OCI-LY7 (cell line): ENCODE measurements around the gene RBM19. TPM values are rescaled to one million over a fixed set of nuclear protein-coding genes. Genes with fewer than 3 reads are reported as not detected.

Experiments used
- BruUV-seq: library from RNA; stranded (reverse); fragments of 400-500 nt; replicated peaks from 2 replicates; lab custom pipeline; 2021; lab: Mats Ljungman, UMichigan
- CTCF ChIA-PET: fragments of 300-600 bp; sonication (Branson Sonifier 250); formaldehyde crosslinking; loops from one replicate; lab custom pipeline; 2022; ENCODE audit warnings: antibody characterized with exemption; ENCODE audit not compliant: unreplicated experiment; lab: Charles Lee
- POLR2A ChIA-PET: fragments of 300-600 bp; sonication (Branson Sonifier 250); formaldehyde crosslinking; loops from one replicate; lab custom pipeline; 2022; ENCODE audit warnings: antibody characterized with exemption; lab: Charles Lee
- DNase-seq: peaks from one replicate; pipeline ENCODE4 v3.0.0-alpha.2; 2015; ENCODE audit warnings: low spot score
- H2AFZ ChIP-seq: fragments of 200-600 bp; sonication (generic), shearing (Covaris generic); 2 replicates; pipeline ENCODE4 v1.6.1; 2014; ENCODE audit warnings: mild to moderate bottlenecking, antibody characterized with exemption, low read length, moderate library complexity
- H3K27ac ChIP-seq: fragments of 200-600 bp; sonication (generic); 2 replicates; pipeline ENCODE4 v1.5.1; 2014; ENCODE audit warnings: mixed run types, low read depth, mild to moderate bottlenecking, moderate library complexity, low read length, inconsistent platforms; ENCODE audit not compliant: poor library complexity, severe bottlenecking
- H3K36me3 ChIP-seq: fragments of 200-600 bp; sonication (generic); 2 replicates; pipeline ENCODE4 v1.6.1; 2014; ENCODE audit warnings: mild to moderate bottlenecking, antibody characterized with exemption, low read length, moderate library complexity, mixed read lengths; ENCODE audit not compliant: insufficient read depth
- H3K4me1 ChIP-seq: fragments of 200-600 bp; sonication (generic); 2 replicates; pipeline ENCODE4 v1.5.1; 2014; ENCODE audit warnings: mild to moderate bottlenecking, low read length; ENCODE audit not compliant: insufficient read depth, poor library complexity, severe bottlenecking
- H3K4me2 ChIP-seq: fragments of 200-600 bp; sonication (generic); 2 replicates; pipeline ENCODE4 v1.6.1; 2014; ENCODE audit warnings: mild to moderate bottlenecking, low read length
- H3K4me3 ChIP-seq: fragments of 200-600 bp; sonication (generic); 2 replicates; pipeline ENCODE4 v1.5.1; 2014; ENCODE audit warnings: mild to moderate bottlenecking, low read depth, low read length; ENCODE audit not compliant: poor library complexity, severe bottlenecking
- H3K79me2 ChIP-seq: fragments of 200-600 bp; sonication (generic); 2 replicates; pipeline ENCODE4 v1.6.1; 2016; ENCODE audit warnings: low read depth, mild to moderate bottlenecking, low read length, moderate library complexity, mixed read lengths; ENCODE audit not compliant: insufficient read depth
- H3K9me2 ChIP-seq: fragments of 200-600 bp; sonication (generic); 2 replicates; pipeline ENCODE4 v1.6.1; 2016; ENCODE audit warnings: mild to moderate bottlenecking, low read length, mixed read lengths; ENCODE audit not compliant: insufficient read depth
- H3K9me3 ChIP-seq: fragments of 200-600 bp; sonication (generic); 2 replicates; pipeline ENCODE4 v1.6.1; 2014; ENCODE audit warnings: mild to moderate bottlenecking, mixed run types, low read length, mixed read lengths
- H4K20me1 ChIP-seq: fragments of 200-600 bp; sonication (generic); 2 replicates; pipeline ENCODE4 v1.6.1; 2014; ENCODE audit warnings: mild to moderate bottlenecking, antibody characterized with exemption, low read length, moderate library complexity, mixed read lengths; ENCODE audit not compliant: insufficient read depth
- EZH2phosphoT487 ChIP-seq: fragments of 200-600 bp; sonication (generic); IDR thresholded peaks from 2 replicates; pipeline ENCODE4 v1.6.1; 2018; ENCODE audit warnings: low read depth, borderline replicate concordance, mild to moderate bottlenecking, mixed run types, antibody characterized with exemption, low read length, moderate library complexity, mixed read lengths
- intact Hi-C: fragments of 100-400 bp; cut with micrococcal nuclease; formaldehyde crosslinking; loops from one replicate; pipeline ENCODE4 v1.10.0; 2022; ENCODE audit not compliant: unreplicated experiment
- total RNA-seq, 2 experiments: library from RNA; depleted of rRNA in 1 of 2; stranded (reverse); fragments of >200 nt in 1 of 2; shearing (Covaris generic) in 1 of 2; gene quantifications; 2 replicates each; pipeline ENCODE4 v1.2.3, GENCODE V29; 2014 to 2022
- TF ChIP-seq, protein P1 (sequence below): fragments of 200-600 bp; sonication (generic); conservative IDR thresholded peaks from 2 replicates; pipeline ENCODE4 v1.5.1; 2014; ENCODE audit warnings: mild to moderate bottlenecking, antibody characterized with exemption, low read length, moderate library complexity, mixed read lengths

The RBM19 gene
- total RNA-seq, 2 experiments from 2014 or later, result 37.8 to 46.2 TPM

GRCh38 chr12:113892556-113892955 is 73.6 kb downstream of the RBM19 start:
- Histone ChIP-seq H3K4me2 (no peak overlapping the region), H2AFZ (no peak overlapping the region), H3K79me2 (no peaks in the 10 kb centered on the region), H3K9me2 (no peaks in the 10 kb centered on the region), H3K4me1 (no peaks in the 10 kb centered on the region), H3K27ac (no peak overlapping the region), H4K20me1 (no peaks in the 10 kb centered on the region), H3K9me3 (no peaks in the 10 kb centered on the region), H3K36me3 (no peaks in the 10 kb centered on the region), H3K4me3 (no peak overlapping the region)
- CTCF ChIA-PET, result no interaction called here
- POLR2A ChIA-PET, result no interaction called here
- intact Hi-C loops, result no loop called here
- TF ChIP-seq EZH2phosphoT487, result no peak
- TF ChIP-seq, protein P1, sequence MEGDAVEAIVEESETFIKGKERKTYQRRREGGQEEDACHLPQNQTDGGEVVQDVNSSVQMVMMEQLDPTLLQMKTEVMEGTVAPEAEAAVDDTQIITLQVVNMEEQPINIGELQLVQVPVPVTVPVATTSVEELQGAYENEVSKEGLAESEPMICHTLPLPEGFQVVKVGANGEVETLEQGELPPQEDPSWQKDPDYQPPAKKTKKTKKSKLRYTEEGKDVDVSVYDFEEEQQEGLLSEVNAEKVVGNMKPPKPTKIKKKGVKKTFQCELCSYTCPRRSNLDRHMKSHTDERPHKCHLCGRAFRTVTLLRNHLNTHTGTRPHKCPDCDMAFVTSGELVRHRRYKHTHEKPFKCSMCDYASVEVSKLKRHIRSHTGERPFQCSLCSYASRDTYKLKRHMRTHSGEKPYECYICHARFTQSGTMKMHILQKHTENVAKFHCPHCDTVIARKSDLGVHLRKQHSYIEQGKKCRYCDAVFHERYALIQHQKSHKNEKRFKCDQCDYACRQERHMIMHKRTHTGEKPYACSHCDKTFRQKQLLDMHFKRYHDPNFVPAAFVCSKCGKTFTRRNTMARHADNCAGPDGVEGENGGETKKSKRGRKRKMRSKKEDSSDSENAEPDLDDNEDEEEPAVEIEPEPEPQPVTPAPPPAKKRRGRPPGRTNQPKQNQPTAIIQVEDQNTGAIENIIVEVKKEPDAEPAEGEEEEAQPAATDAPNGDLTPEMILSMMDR, result no peak
- BruUV-seq, result no TSS peak
- DNase-seq, result no peak

DNA sequence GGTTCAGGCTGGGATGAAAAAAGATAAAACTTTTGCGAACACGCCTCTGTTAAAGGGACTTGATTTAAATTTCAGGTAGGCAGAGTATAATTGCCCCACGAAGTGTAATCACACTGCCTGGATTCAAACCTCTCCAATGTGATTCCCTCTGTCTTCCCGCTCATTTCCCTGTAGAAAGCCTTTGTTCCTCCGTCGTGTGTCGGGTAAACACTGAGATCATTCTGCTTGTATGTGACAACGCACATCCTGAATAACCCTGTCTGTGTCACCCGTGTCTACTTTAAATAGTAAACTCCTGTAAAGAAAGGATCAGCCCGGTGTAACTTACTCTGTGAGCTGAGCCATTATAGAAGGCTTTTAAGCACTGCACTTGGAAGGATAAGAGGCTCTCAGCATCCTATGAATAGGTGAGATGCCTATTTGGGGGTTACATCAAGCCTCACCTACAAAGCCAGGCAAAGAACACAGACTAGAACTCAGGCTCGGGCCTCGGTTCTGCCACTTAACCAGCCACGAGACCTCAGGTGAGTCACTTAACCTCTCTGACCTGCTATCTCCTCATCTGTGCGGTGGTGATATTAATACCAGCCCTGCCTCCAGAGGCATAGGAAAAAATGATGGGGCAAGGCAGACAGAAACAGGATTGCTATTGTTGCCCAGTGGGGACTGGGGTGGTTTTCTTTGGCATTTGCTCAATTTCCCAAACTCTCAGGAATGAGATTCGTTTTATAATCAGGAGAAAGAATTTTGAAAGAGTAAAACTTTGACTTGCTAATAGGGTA is 74.2 kb downstream of the RBM19 start:
- no peaks in the 10 kb centered on the region for H3K79me2 ChIP-seq
- H3K4me2 ChIP-seq, result no peak overlapping the region
- no TSS peak for BruUV-seq
- no peaks in the 10 kb centered on the region for H4K20me1 ChIP-seq
- intact Hi-C loops, result no loop called here
- H3K27ac ChIP-seq, result no peak overlapping the region
- no peak overlapping the region for H2AFZ ChIP-seq
- ChIA-PET POLR2A (no interaction called here), CTCF (no interaction called here)
- no peaks in the 10 kb centered on the region for H3K9me2 ChIP-seq
- no peak for DNase-seq
- no peak overlapping the region for H3K4me3 ChIP-seq
- H3K36me3 ChIP-seq, result no peaks in the 10 kb centered on the region
- H3K4me1 ChIP-seq, result no peaks in the 10 kb centered on the region
- TF ChIP-seq EZH2phosphoT487, result no peak
- TF ChIP-seq, protein P1, result no peak
- H3K9me3 ChIP-seq, result no peaks in the 10 kb centered on the region

DNA sequence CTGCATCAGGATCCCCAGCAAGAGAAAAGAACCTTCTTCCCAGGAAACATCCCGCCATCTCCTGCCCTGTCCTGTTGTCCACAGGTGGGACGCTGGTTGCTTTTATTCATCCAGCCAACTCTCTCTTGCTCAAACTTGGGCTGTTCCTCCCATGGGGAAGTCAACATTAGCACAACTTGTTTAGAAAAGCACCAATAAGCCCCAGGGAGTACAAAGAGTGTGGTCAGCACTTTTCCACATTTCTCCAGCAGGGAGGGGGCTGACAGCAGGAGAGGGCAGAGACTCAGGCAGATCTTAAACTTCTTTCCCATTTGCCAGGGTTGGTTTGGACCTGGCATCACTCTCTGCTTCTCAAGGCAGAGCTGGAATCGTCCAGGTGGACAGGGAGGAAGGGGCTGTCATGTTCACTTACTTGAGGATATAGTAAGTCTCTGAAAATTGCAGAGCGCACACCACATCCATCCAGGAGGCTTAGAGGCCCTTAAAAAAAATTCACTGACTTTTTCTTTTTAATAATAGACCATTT is 74.9 kb downstream of the RBM19 start:
- ChIA-PET CTCF (no interaction called here), POLR2A (no interaction called here)
- Histone ChIP-seq H2AFZ (no peak overlapping the region), H3K9me3 (no peaks in the 10 kb centered on the region), H4K20me1 (no peaks in the 10 kb centered on the region), H3K4me2 (no peak overlapping the region), H3K4me3 (no peak overlapping the region), H3K9me2 (no peaks in the 10 kb centered on the region), H3K4me1 (no peaks in the 10 kb centered on the region), H3K27ac (no peak overlapping the region), H3K36me3 (no peaks in the 10 kb centered on the region), H3K79me2 (no peaks in the 10 kb centered on the region)
- TF ChIP-seq EZH2phosphoT487, result no peak
- TF ChIP-seq, protein P1, result no peak
- intact Hi-C loops, result no loop called here
- BruUV-seq, result no TSS peak
- DNase-seq, result no peak
